ENCODE data around the gene OXCT2. TPM values are rescaled to one million over a fixed set of nuclear protein-coding genes. Genes with fewer than 3 reads are reported as not detected.
"Not testable (repeated sequence)": the region's sequence is repeated elsewhere in the genome, so short reads cannot be mapped to it uniquely, and the experiment has no call there.

OXCT2 gene
- polyA plus RNA-seq, 1 donor (not counting 4 experiments of a cell fraction or from before 2014, with no cell fraction given) = not detected

DNA sequence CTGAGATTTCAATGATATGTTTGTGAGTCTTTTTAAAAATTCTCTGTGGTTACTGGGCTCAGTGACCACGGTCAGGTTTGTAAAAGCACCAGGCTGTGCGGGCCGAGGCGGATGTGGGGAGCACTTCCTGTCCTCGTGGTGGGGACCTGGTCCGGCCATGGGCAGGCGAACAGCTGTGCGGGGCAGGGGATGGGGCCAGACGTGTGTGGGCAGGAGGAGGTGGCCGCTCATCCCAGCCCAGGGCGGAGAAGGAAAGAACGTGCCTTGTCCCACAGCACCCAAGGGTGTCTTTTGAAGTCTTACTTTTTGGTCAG lies 5.2 kb upstream of the OXCT2 start:
- H3K27me3 ChIP-seq (ENCODE audit: control insufficient read depth, extremely low read depth, insufficient read depth, low read length) = peaks cover under 1% of the 10 kb centered on the region
- no peak overlapping the region for H2AFZ ChIP-seq (ENCODE audit: control insufficient read depth, low read length)
- DNase-seq (ENCODE audit: low read depth, low spot score) (no peak), FAIRE-seq (no peak)
- no peaks in the 10 kb centered on the region for H3K79me2 ChIP-seq (ENCODE audit: control insufficient read depth, insufficient read depth, low read length)
- no peak overlapping the region for H3K4me3 ChIP-seq (ENCODE audit: control insufficient read depth in 2 of 3, extremely low read depth in 1 of 3, insufficient read depth in 2 of 3, low read depth in 1 of 3, low read length in 3 of 3)
- TF ChIP-seq EZH2 (IDR thresholded peaks at IDR 0.05; ENCODE audit: low read length) = no peak
- TF ChIP-seq, protein P1, sequence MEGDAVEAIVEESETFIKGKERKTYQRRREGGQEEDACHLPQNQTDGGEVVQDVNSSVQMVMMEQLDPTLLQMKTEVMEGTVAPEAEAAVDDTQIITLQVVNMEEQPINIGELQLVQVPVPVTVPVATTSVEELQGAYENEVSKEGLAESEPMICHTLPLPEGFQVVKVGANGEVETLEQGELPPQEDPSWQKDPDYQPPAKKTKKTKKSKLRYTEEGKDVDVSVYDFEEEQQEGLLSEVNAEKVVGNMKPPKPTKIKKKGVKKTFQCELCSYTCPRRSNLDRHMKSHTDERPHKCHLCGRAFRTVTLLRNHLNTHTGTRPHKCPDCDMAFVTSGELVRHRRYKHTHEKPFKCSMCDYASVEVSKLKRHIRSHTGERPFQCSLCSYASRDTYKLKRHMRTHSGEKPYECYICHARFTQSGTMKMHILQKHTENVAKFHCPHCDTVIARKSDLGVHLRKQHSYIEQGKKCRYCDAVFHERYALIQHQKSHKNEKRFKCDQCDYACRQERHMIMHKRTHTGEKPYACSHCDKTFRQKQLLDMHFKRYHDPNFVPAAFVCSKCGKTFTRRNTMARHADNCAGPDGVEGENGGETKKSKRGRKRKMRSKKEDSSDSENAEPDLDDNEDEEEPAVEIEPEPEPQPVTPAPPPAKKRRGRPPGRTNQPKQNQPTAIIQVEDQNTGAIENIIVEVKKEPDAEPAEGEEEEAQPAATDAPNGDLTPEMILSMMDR (optimal IDR thresholded peaks at IDR 0.05 in 1 of 3, IDR thresholded peaks at IDR 0.05 in 1 of 3, conservative IDR thresholded peaks at IDR 0.05 in 1 of 3; ENCODE audit: extremely low read depth in 1 of 3, insufficient read depth in 2 of 3, low read length in 3 of 3) = no peak
- H3K9ac ChIP-seq (ENCODE audit: control insufficient read depth, extremely low read depth, insufficient read depth, low read length) = no peak overlapping the region
- no peaks in the 10 kb centered on the region for H3K9me1 ChIP-seq (ENCODE audit: control insufficient read depth, extremely low read depth, insufficient read depth, low read length)
- dilution Hi-C loops (cut with MboI; ENCODE audit: extremely low pct_ligation_motif_present, low sequenced_read_pairs) = no loop called here
- H3K36me3 ChIP-seq (ENCODE audit: control insufficient read depth in 2 of 2, extremely low read depth in 1 of 2, insufficient read depth in 2 of 2, low read length in 2 of 2) = no peaks in the 10 kb centered on the region
- no peaks in the 10 kb centered on the region for H3K9me3 ChIP-seq (ENCODE audit: control insufficient read depth, low read depth, low read length)
- H3K4me1 ChIP-seq (ENCODE audit: control insufficient read depth, extremely low read depth, insufficient read depth, low read length) = no peaks in the 10 kb centered on the region
- no peaks in the 10 kb centered on the region for H4K20me1 ChIP-seq (ENCODE audit: control insufficient read depth, extremely low read depth, insufficient read depth, low read length)
- H3K27ac ChIP-seq (ENCODE audit: control insufficient read depth, insufficient read depth, low read length) = no peak overlapping the region
- no peak overlapping the region for H3K4me2 ChIP-seq (ENCODE audit: control insufficient read depth, extremely low read depth, insufficient read depth, low read depth, low read length)

DNA sequence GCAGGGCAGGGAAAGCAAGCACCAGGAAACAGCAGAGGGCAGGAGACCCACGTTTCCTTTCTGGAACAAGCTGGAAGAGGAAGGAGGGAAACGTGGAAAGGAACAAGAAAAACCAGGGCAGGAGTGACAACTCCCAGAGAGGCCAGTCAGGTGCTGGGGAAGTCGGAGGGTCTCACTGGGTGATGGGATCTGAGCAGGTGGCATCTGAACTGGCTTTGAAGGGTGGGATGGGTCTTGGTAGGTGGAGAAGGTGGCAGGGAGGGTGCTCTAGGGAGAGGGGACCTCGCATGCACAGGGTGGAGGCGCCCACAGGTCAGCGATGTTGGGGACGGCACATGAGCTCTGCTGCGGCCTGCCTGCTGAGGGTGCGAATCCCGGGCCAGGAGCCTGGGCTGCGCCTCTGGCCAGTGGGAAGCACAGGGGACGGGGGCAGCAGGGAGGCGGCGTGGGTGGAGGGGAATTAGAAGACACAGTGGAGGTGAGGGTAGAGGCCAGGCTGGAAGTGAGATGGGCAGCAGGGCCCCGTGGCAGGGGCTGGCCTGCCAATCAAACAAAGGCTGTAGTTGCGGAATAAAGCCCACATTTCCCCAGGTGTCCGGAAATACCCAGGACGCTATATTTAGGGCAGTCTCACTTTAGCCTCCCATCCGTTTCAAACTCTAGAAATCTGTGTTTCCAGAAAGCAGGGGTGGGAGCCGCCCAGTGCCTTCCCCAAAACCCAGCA lies 4.7 kb upstream of the OXCT2 start:
- FAIRE-seq; H3K4me2 ChIP-seq (ENCODE audit: control insufficient read depth, extremely low read depth, insufficient read depth, low read depth, low read length); H2AFZ ChIP-seq (ENCODE audit: control insufficient read depth, low read length); dilution Hi-C loops (cut with MboI; ENCODE audit: extremely low pct_ligation_motif_present, low sequenced_read_pairs); H3K27ac ChIP-seq (ENCODE audit: control insufficient read depth, insufficient read depth, low read length); DNase-seq (ENCODE audit: low read depth, low spot score); H3K9me1 ChIP-seq (ENCODE audit: control insufficient read depth, extremely low read depth, insufficient read depth, low read length); H3K4me1 ChIP-seq (ENCODE audit: control insufficient read depth, extremely low read depth, insufficient read depth, low read length); H3K9me3 ChIP-seq (ENCODE audit: control insufficient read depth, low read depth, low read length); H4K20me1 ChIP-seq (ENCODE audit: control insufficient read depth, extremely low read depth, insufficient read depth, low read length); H3K4me3 ChIP-seq (ENCODE audit: control insufficient read depth in 2 of 3, extremely low read depth in 1 of 3, insufficient read depth in 2 of 3, low read depth in 1 of 3, low read length in 3 of 3); H3K9ac ChIP-seq (ENCODE audit: control insufficient read depth, extremely low read depth, insufficient read depth, low read length); H3K79me2 ChIP-seq (ENCODE audit: control insufficient read depth, insufficient read depth, low read length); H3K27me3 ChIP-seq (ENCODE audit: control insufficient read depth, extremely low read depth, insufficient read depth, low read length); H3K36me3 ChIP-seq (ENCODE audit: control insufficient read depth in 2 of 2, extremely low read depth in 1 of 2, insufficient read depth in 2 of 2, low read length in 2 of 2): not testable (repeated sequence)

DNA sequence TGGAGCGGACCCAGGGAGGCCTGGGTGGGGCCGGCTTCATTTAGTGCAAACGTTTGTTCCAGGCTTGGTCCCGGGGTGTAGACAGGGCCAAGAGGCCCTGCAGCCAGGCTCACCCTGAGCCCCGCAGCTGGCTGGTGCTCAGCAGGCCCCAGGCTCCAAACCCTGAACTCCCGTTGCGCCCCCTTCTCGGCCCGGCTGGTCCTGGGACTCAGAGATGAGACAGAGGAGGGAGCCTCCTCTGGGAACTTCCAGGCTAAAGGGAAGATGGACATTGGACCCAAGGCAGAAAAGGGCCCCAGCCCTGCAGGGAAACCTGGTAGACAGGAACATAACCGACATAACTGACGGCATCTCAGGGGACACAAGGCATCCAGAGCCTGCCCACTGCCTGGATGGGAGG lies 4.0 kb upstream of the OXCT2 start:
- H4K20me1 ChIP-seq (ENCODE audit: control insufficient read depth, extremely low read depth, insufficient read depth, low read length); H3K4me1 ChIP-seq (ENCODE audit: control insufficient read depth, extremely low read depth, insufficient read depth, low read length); H3K4me2 ChIP-seq (ENCODE audit: control insufficient read depth, extremely low read depth, insufficient read depth, low read depth, low read length); H3K36me3 ChIP-seq (ENCODE audit: control insufficient read depth in 2 of 2, extremely low read depth in 1 of 2, insufficient read depth in 2 of 2, low read length in 2 of 2); H3K9me3 ChIP-seq (ENCODE audit: control insufficient read depth, low read depth, low read length); H3K4me3 ChIP-seq (ENCODE audit: control insufficient read depth in 2 of 3, extremely low read depth in 1 of 3, insufficient read depth in 2 of 3, low read depth in 1 of 3, low read length in 3 of 3); H3K79me2 ChIP-seq (ENCODE audit: control insufficient read depth, insufficient read depth, low read length); FAIRE-seq; dilution Hi-C loops (cut with MboI; ENCODE audit: extremely low pct_ligation_motif_present, low sequenced_read_pairs); H2AFZ ChIP-seq (ENCODE audit: control insufficient read depth, low read length); H3K9ac ChIP-seq (ENCODE audit: control insufficient read depth, extremely low read depth, insufficient read depth, low read length); H3K9me1 ChIP-seq (ENCODE audit: control insufficient read depth, extremely low read depth, insufficient read depth, low read length); DNase-seq (ENCODE audit: low read depth, low spot score); H3K27ac ChIP-seq (ENCODE audit: control insufficient read depth, insufficient read depth, low read length); H3K27me3 ChIP-seq (ENCODE audit: control insufficient read depth, extremely low read depth, insufficient read depth, low read length): not testable (repeated sequence)

DNA sequence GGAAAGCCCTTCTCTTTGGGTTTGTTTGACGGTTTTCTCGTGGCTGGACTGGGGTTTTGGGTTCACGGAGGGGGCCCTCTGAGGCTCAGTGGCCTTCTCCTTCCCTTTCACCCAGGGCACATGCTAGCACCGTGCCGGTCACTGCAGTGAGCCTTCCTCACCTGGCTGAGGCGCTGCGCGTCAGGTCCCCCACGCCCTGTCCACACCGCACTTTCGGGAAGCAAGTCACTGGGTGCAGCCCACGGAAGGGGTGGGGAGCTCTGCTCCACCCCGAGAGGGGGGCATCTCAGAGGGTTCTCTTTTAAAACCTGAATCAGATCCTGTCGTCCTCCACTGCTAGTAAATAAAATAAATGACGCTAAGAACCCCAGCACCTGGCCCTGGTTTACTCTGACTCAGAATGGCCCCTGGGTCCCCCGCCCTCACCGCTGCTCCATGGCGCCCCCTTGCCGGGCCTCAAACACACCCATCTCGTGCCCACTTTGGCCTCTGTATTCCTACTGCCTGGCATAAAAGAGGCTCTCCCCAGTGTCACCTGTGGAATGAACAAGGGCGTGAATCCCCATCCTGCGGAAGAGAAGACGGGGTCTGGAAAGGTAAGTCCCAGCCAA lies 2.3 kb upstream of the OXCT2 start:
- H3K27me3 ChIP-seq (ENCODE audit: control insufficient read depth, extremely low read depth, insufficient read depth, low read length); H2AFZ ChIP-seq (ENCODE audit: control insufficient read depth, low read length); H4K20me1 ChIP-seq (ENCODE audit: control insufficient read depth, extremely low read depth, insufficient read depth, low read length); H3K79me2 ChIP-seq (ENCODE audit: control insufficient read depth, insufficient read depth, low read length); H3K4me1 ChIP-seq (ENCODE audit: control insufficient read depth, extremely low read depth, insufficient read depth, low read length); H3K4me3 ChIP-seq (ENCODE audit: control insufficient read depth in 2 of 3, extremely low read depth in 1 of 3, insufficient read depth in 2 of 3, low read depth in 1 of 3, low read length in 3 of 3); DNase-seq (ENCODE audit: low read depth, low spot score); H3K36me3 ChIP-seq (ENCODE audit: control insufficient read depth in 2 of 2, extremely low read depth in 1 of 2, insufficient read depth in 2 of 2, low read length in 2 of 2); dilution Hi-C loops (cut with MboI; ENCODE audit: extremely low pct_ligation_motif_present, low sequenced_read_pairs); H3K4me2 ChIP-seq (ENCODE audit: control insufficient read depth, extremely low read depth, insufficient read depth, low read depth, low read length); H3K27ac ChIP-seq (ENCODE audit: control insufficient read depth, insufficient read depth, low read length); H3K9me3 ChIP-seq (ENCODE audit: control insufficient read depth, low read depth, low read length); H3K9me1 ChIP-seq (ENCODE audit: control insufficient read depth, extremely low read depth, insufficient read depth, low read length); FAIRE-seq; H3K9ac ChIP-seq (ENCODE audit: control insufficient read depth, extremely low read depth, insufficient read depth, low read length): not testable (repeated sequence)

Measured in keratinocyte (primary cell).